ENCODE data around the gene MTARC2.

GRCh38 chr1:220772846-220773245 lies 24.7 kb downstream of the MTARC2 start:
- no peak for TF ChIP-seq CTCF (IDR thresholded peaks at IDR 0.05)
- TF ChIP-seq POLR2A (IDR thresholded peaks at IDR 0.05) = no peak
- no peak for TF ChIP-seq EP300 (IDR thresholded peaks at IDR 0.05)

Measured in sigmoid colon (tissue), 4 donors.